ENCODE data around the gene SLC6A13.

Gene SLC6A13

DNA sequence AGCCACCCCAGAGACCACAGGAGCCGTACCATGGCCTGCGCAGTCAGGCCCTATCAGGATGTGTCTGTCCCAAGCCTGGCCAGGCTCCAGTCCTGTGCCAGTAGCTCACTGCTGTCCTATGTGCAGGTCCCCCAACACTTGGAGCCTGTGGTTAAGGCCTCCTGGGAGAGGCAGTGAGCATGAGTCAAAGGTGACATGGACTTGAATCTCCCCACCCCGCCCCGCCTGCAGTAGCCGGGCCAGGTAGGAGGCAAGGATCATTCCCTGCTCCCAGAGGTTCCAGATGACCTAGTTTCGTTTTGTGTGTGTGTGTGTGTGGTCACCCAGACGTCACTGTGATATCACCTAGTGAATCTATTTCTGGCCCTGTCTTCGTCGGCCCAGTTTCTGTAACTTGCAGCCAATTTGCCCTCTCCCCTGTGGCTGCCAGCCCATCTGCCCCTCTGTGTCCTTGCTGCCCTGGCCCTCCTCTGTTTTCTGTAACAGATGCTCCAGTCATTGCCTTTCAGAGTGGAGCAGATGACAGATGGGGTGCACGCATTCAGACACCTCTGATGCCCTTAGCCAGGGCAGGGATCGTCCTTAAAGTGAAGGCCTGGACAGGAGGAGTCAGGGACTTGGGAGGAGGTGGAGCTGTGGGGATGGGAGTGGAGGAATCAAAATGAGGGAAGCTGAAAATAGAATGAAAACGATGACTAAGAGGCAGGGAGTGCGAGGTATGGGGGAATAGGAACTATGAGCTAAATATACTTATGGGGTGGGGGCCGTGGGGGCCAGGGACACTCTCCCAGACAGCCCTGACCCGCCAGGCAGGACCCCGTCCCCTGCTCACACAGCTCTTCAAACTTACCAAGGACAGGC, 86.1 kb downstream of the SLC6A13 start:
- DNase-seq, result no peak

DNA sequence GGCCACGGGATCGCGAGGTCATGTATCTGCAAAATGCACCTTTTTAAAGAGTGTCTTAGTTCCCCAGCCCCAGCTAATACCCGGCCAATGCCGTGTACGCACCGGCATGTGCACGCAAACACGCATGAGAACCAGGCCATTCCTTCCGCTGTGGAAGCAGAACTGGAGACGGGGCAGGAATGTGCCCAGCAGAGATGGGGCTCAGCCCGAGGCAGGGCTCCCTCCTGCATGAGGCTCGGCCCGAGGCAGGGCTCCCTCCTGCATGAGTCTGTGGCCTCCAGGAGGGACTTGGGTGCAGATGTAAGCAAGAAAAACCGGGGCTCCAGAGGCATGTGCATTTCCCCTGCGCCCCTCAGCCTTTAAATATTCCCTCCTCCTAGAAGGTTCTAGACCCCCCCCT, 86.9 kb downstream of the SLC6A13 start:
- DNase-seq, result no peak

DNA sequence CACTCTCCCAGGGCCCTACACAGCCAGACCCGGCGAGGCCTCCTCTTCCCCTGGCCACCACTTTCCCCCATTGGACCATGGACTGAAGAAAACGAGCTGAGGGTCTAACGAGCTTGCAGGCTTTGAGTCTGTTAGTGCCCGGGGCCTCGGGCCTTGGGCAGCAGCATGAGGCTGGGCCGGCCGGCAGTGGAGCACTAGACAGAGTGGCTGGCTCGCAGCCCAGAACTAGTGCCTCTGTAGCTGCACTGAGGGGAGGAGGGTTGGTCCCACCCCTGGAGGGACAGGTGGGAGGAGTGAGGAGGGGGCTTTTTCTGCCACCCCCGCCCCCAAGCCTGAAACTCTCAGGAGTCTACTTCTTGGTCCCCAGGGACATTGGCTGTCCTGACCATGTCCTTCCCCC, 87.4 kb downstream of the SLC6A13 start:
- DNase-seq, result no peak

DNA sequence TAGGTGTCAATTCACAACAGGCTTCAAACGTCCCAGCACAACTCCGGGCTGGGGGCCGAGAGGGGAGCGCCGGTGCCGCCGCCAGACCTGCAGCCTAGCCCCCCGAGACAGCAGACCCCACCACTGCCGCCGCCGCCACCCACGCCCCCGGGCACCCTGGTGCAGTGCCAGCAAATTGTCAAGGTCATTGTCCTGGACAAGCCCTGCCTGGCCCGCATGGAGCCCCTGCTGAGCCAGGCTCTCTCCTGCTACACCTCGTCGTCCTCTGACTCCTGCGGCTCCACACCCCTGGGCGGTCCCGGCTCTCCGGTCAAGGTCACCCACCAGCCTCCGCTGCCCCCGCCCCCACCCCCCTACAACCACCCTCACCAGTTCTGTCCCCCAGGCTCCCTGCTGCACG, 88.0 kb downstream of the SLC6A13 start:
- no peak for DNase-seq

DNA sequence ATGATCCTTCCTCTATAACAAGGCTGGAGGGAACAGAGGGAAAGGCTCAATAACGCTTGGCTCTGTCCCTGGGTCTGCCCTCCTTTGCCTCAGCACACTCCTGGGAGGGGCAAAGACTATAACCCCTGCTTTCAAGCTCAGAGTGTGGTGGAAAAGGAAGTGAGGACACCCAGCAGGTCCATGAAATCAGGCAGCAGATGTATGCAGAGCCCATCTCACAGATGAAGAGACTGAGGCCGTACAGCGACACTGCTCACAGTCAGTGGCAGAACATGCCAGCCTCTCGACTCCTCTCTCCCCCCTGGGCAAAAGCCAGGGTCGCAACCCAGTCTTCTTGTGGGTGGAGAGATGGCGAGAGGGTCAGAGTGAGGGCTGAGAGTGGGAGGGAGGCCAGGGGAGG, 88.5 kb downstream of the SLC6A13 start:
- no peak for DNase-seq

DNA sequence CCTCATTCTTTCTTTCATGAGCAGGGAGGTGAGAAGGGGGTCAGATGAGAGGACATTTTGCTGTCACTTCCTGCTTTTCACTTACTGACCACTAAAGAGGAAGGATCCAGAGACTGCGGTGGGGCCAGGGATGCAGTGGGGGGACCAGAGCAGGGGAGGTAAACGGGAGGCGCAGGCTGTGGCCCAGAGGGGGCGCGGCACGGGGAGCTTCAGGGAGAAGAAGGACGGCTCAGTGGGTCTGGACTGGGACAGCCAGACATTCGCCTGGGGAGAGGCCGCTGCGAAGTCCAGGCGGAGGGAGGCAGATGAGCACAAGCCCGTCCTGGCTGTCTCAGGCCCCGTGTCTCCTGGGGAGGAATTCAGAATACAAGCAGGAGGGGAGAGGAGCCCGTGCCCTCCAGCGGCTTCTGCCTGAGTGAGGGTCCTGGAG, 89.9 kb downstream of the SLC6A13 start:
- peak; percentile 4 for DNase-seq

DNA sequence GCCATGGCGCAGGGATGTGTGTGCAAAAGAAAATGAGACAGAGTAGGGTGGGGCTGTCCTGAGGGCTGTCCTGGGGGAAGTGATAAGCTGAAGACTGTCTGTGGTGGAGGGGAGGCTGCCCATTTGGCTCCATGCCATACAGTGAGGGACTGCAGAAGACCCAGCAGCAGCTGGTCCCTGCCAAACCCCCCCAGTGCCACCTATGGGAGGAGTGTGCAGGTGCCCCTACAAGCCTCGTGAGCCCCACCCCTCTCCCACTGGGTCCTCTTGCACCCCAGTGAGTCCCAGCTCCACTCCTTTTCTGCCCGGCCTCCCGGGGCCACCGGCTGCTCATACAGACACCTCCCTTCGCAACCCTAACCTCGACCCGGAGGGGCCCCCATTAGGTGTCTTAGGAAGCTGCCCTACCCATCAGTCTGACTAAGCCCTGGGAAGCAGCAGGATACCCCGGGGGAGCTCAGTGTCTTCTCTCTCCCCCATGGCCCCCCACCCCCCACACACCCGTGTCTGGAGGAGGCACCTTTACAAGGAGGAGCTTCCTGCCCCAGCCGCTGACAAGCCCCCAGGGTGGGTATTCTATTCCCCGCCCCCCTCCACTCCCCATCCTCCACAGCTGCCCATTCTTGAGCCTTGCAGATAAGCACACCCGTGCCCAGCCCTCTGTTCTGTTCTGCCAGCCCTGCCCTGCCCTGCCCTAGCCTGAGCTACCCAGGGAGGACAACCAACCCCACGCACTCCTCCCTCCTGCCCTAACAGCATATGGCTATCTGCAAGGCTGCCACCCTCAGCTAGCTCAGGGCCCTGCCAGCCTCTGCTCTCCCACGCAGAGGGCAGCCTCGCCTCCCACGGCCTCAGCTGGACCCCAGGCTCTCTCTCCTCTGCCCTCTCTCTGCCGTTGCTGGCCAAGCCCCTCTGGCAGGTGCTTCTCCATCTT, 90.6 kb downstream of the SLC6A13 start:
- no peak for DNase-seq

DNA sequence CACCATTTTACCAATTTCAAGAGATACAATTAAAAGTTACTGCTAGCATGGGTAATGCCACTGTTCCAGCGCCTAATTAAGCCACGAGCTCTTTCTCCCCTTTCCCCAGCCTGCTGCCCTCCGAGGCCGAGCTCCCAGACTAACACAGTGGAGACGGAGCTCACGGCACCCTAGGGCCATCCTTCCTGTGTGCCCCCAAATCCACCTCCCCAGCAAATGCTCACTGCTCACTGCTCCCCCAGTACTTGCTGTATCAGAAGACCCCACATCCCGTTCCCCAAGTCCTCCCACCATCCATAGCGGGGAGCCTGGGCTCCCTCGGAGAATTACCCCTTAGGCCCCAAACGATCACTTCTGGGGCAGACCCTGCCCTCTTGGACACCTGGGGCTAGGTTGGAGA, 91.4 kb downstream of the SLC6A13 start:
- no peak for DNase-seq
